Measurements from ENCODE around the gene MT1M. TPM values are rescaled to one million over a fixed set of nuclear protein-coding genes. Genes with fewer than 3 reads are reported as not detected.

Gene MT1M
- total and polyA plus RNA-seq, 2 of the 4 experiments (the other 2 are of a cell fraction), result 0.10 TPM; not detected in 1

GRCh38 chr16:56635441-56635967, 3.0 kb downstream of the MT1M start:
- intact Hi-C loops (cut with micrococcal nuclease) (no loop called here), in situ Hi-C loops (cut with MboI; ENCODE audit: low sequenced_read_pairs) (no loop called here), dilution Hi-C loops (cut with HindIII; ENCODE audit: low sequenced_read_pairs, unreplicated experiment) (no loop called here)
- Histone ChIP-seq H3K4me2 (ENCODE audit: low read depth, low read length) (no peak overlapping the region; the same call in 1 of the 2 replicates), H3K9ac (ENCODE audit: low read depth, low read length) (no peak overlapping the region), H3K23ac (ENCODE audit: low read depth, low read length) (no peak overlapping the region), H2BK15ac (ENCODE audit: low read depth, low read length) (no peak overlapping the region), H2BK5ac (ENCODE audit: low read depth, low read length, poor library complexity, severe bottlenecking) (no peak overlapping the region), H2AK5ac (ENCODE audit: low read depth, low read length) (no peak overlapping the region), H4K20me1 (ENCODE audit: insufficient read depth, low read length) (no peaks in the 10 kb centered on the region), H2BK20ac (ENCODE audit: low read depth, low read length) (no peak overlapping the region), H4K5ac (ENCODE audit: low read depth, low read length) (no peak overlapping the region), H2AK9ac (replicated peaks; ENCODE audit: low read depth, low read length, poor library complexity) (no peak overlapping the region), H3K14ac (replicated peaks; ENCODE audit: low read depth, low read length) (no peak overlapping the region), H3K4me3 (ENCODE audit: insufficient read depth, low read depth, low read length) (no peak overlapping the region; the same call in 1 of the 2 replicates), H3K4me1 (ENCODE audit: control insufficient read depth, insufficient read depth, low read length) (no peaks in the 10 kb centered on the region; the same call in 1 of the 2 replicates), H3K9me1 (ENCODE audit: insufficient read depth, low read length) (no peaks in the 10 kb centered on the region), H4K8ac (ENCODE audit: low read depth in 2 of 2, low read length in 2 of 2) (no peak overlapping the region), H3K27me3 (ENCODE audit: control insufficient read depth, insufficient read depth, low read length) (peaks cover 88% of the 10 kb centered on the region), H2BK120ac (ENCODE audit: low read depth, low read length) (no peak overlapping the region), H3K18ac (ENCODE audit: low read depth, low read length) (no peak overlapping the region), H3K36me3 (ENCODE audit: control insufficient read depth, insufficient read depth, low read length) (no peaks in the 10 kb centered on the region), H3K4ac (ENCODE audit: low read depth, low read length) (no peak overlapping the region), H4K91ac (ENCODE audit: insufficient read depth, low read depth, low read length) (no peak overlapping the region), H2AFZ (replicated peaks; ENCODE audit: low read length, poor library complexity) (no peak overlapping the region), H3K79me1 (ENCODE audit: low read depth in 1 of 2, low read length in 2 of 2) (no peaks in the 10 kb centered on the region), H3K9me3 (ENCODE audit: control insufficient read depth, insufficient read depth, low read length) (peaks cover 2% of the 10 kb centered on the region; the same call in 1 of the 2 replicates), H3K27ac (ENCODE audit: insufficient read depth, low read length) (no peak overlapping the region), H3K56ac (ENCODE audit: extremely low read depth, insufficient read depth, low read length) (no peak overlapping the region)
- no peak for TF ChIP-seq USF2 (IDR thresholded peaks at IDR 0.05; ENCODE audit: low read depth, low read length)
- TF ChIP-seq MAFK (IDR thresholded peaks at IDR 0.05; ENCODE audit: low read depth, low read length), result no peak
- no peak for TF ChIP-seq BHLHE40 (IDR thresholded peaks at IDR 0.05; ENCODE audit: low read depth, low read length)
- TF ChIP-seq POLR2A (IDR thresholded peaks at IDR 0.05; ENCODE audit: low read depth, low read length), result no peak
- no peak for TF ChIP-seq CTCF (conservative IDR thresholded peaks at IDR 0.05; ENCODE audit: low read depth, low read length)
- no peak for TF ChIP-seq ELK1 (IDR thresholded peaks at IDR 0.05; ENCODE audit: borderline replicate concordance, low read depth, low read length)
- TF ChIP-seq FOS (IDR thresholded peaks at IDR 0.05; ENCODE audit: low read depth, low read length), result no peak
- DNase-seq (no peak), ATAC-seq (ENCODE audit: low read depth) (no peak)
- 11% methylated on average over 20 of the region's 40 CpGs; no CpG with 5 or more reads in 1 of the 2 experiments for WGBS, 2 experiments (ENCODE audit: extremely low coverage in 2 of 2, insufficient read length in 1 of 2)
- ChIA-PET CTCF (no interaction called here), POLR2A (ENCODE audit: unreplicated experiment) (no interaction called here)
- no TSS peak for BruUV-seq (replicated peaks)
